IMR-90 (cell line): ENCODE measurements around the gene BRCC3.

Source experiments
- BHLHE40 ChIP-seq: fragments of 150-350 bp; IDR thresholded peaks from 2 replicates; pipeline ENCODE4 v1.6.1; 2016; ENCODE audit warnings: mild to moderate bottlenecking, low read depth, low read length
- CEBPB ChIP-seq: IDR thresholded peaks from 2 replicates; pipeline ENCODE4 v1.6.1; 2012; ENCODE audit warnings: low read depth, low read length, improper control_type of control experiment
- CTCF ChIP-seq: conservative IDR thresholded peaks from 2 replicates; pipeline ENCODE4 v1.5.1; 2012; ENCODE audit warnings: mild to moderate bottlenecking, low read depth, low read length, improper control_type of control experiment
- POLR2A ChIP-seq: IDR thresholded peaks from 2 replicates; pipeline ENCODE4 v1.6.1; 2012; ENCODE audit warnings: mild to moderate bottlenecking, low read depth, low read length
- RCOR1 ChIP-seq: IDR thresholded peaks from 2 replicates; pipeline ENCODE4 v1.6.1; 2012; ENCODE audit warnings: mild to moderate bottlenecking, low read length, improper control_type of control experiment; ENCODE audit not compliant: insufficient replicate concordance
- RFX5 ChIP-seq: IDR thresholded peaks from 2 replicates; pipeline ENCODE4 v1.8.0; 2012; ENCODE audit warnings: low read depth, mild to moderate bottlenecking, low read length, moderate library complexity
- USF2 ChIP-seq: fragments of 150-350 bp; IDR thresholded peaks from 2 replicates; pipeline ENCODE4 v1.6.1; 2017; ENCODE audit warnings: mild to moderate bottlenecking, antibody characterized with exemption, low read length, low read depth

GRCh38 chrX:155028129-155028528, 43.2 kb upstream of the BRCC3 start:
- TF ChIP-seq RFX5 = no peak
- TF ChIP-seq CTCF = no peak
- no peak for TF ChIP-seq USF2
- no peak for TF ChIP-seq POLR2A
- TF ChIP-seq CEBPB = no peak
- TF ChIP-seq RCOR1 = no peak
- no peak for TF ChIP-seq BHLHE40
